Sigmoid colon (tissue), 7 donors: ENCODE results near the gene SPESP1. TPM values are rescaled to one million over a fixed set of nuclear protein-coding genes. Genes with fewer than 3 reads are reported as not detected.
"Not testable (repeated sequence)": the region's sequence is repeated elsewhere in the genome, so short reads cannot be mapped to it uniquely, and the experiment has no call there.

Source experiments
- DNase-seq: peaks from one replicate; pipeline ENCODE4 v3.0.0-alpha.2; 2019
- H3K27ac ChIP-seq, 4 donors: fragments of 200-600 bp; sonication (generic); one replicate each; pipeline ENCODE4 v1.5.1; 2016 to 2019; ENCODE audit warnings: mild to moderate bottlenecking in 1 of 4
- H3K27me3 ChIP-seq, 3 donors: fragments of 200-600 bp; sonication (generic); one replicate each; pipeline ENCODE4 v1.5.1; 2019; ENCODE audit warnings: mild to moderate bottlenecking in 1 of 3
- H3K36me3 ChIP-seq, 4 donors: fragments of 200-600 bp; sonication (generic); one replicate each; pipeline ENCODE4 v1.5.1; 2016 to 2019
- H3K4me1 ChIP-seq, 4 donors: fragments of 200-600 bp; sonication (generic); one replicate each; pipeline ENCODE4 v1.5.1; 2017 to 2019
- H3K4me3 ChIP-seq, 4 donors: fragments of 200-600 bp; sonication (generic); one replicate each; pipeline ENCODE4 v1.5.1; 2017 to 2019; ENCODE audit warnings: mild to moderate bottlenecking in 2 of 4, moderate library complexity in 1 of 4
- H3K9me3 ChIP-seq, 4 donors: fragments of 200-600 bp in 3 of 4; sonication (generic) in 3 of 4; one replicate each; pipeline versions ENCODE4 v1.5.1 to v1.6.1; 2013 to 2019
- EP300 ChIP-seq, 4 donors: sonication (generic); formaldehyde crosslinking; IDR thresholded peaks; one replicate each; pipeline ENCODE4 v1.6.1; 2017; ENCODE audit warnings: antibody characterized with exemption in 4 of 4
- POLR2A ChIP-seq, 2 donors: fragments of 450-650 bp; IDR thresholded peaks; one replicate each; pipeline ENCODE4 v1.6.1; 2016; ENCODE audit warnings: antibody characterized with exemption in 2 of 2, mild to moderate bottlenecking in 2 of 2, moderate library complexity in 2 of 2
- POLR2AphosphoS5 ChIP-seq, 4 donors: sonication (generic); formaldehyde crosslinking; IDR thresholded peaks; one replicate each; pipeline ENCODE4 v1.6.1; 2017; ENCODE audit warnings: antibody characterized with exemption in 4 of 4
- WGBS, 2 donors: extraction: QIAGEN DNeasy Blood & Tissue Kit; methylation state at CpG; one replicate each; pipeline ENCODE4 v1.1.7; 2013; 5-methylcytosine and 5-hydroxymethylcytosine counted together
- intact Hi-C: fragments of 100-400 bp; cut with DNase I; formaldehyde crosslinking; loops from one replicate; pipeline ENCODE4 v1.15.1; 2023
- polyA plus RNA-seq, 3 donors: library from polyadenylated mRNA; stranded (reverse); fragments of 200-250 nt; gene quantifications; one replicate each; pipeline ENCODE4 v1.2.3, GENCODE V29; 2013
- total RNA-seq, 4 donors: library from RNA; depleted of rRNA; stranded (reverse); fragments of >200 nt; gene quantifications; one replicate each; pipeline ENCODE4 v1.1.0, GENCODE V29; 2016
- TF ChIP-seq, protein P1 (sequence below), 4 experiments: fragments of 450-650 bp in 3 of 4; fragments of 200-600 bp in 1 of 4; IDR thresholded peaks; one replicate each; pipeline ENCODE4 v1.5.1; 2016 to 2019; ENCODE audit warnings: antibody characterized with exemption in 4 of 4, mild to moderate bottlenecking in 3 of 4, moderate library complexity in 2 of 4
- donor health status: healthy with polysubstance abuse.
- donor health status: Bipolar disorder and iron deficiency.
- donor health status: healthy.

Gene SPESP1
- total and polyA plus RNA-seq, 7 donors = 1.5 to 3.6 (median 2.7) TPM; not detected in 2

DNA sequence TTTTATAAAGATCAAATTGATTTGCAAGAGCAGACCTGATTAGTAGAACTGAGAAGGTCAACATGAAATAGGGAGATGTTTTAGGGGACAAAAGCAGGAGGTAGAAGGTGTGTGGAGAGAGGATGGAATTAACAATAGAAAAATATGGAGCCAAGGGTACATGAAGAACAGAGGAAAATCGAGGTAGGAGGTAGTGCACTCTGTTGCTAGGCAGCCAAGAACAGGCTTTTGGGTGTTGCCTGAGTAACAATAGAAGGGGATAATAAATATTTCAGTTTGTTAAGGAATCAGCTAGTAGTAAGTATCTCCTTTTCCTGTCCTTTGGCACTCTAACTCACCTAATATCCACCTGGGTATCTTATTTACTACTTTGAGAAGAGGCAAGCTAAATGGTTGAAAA, 9.2 kb downstream of the SPESP1 start:
- no peaks in the 10 kb centered on the region for H3K9me3 ChIP-seq
- no peaks in the 10 kb centered on the region for H3K36me3 ChIP-seq
- no peaks in the 10 kb centered on the region for H3K27me3 ChIP-seq
- intact Hi-C loops = no loop called here
- no peak overlapping the region for H3K27ac ChIP-seq
- no peaks in the 10 kb centered on the region for H3K4me1 ChIP-seq
- DNase-seq = no peak
- WGBS, 2 donors = 17 to 65% methylated on average over 1 of the region's 1 CpG
- TF ChIP-seq, protein P1, sequence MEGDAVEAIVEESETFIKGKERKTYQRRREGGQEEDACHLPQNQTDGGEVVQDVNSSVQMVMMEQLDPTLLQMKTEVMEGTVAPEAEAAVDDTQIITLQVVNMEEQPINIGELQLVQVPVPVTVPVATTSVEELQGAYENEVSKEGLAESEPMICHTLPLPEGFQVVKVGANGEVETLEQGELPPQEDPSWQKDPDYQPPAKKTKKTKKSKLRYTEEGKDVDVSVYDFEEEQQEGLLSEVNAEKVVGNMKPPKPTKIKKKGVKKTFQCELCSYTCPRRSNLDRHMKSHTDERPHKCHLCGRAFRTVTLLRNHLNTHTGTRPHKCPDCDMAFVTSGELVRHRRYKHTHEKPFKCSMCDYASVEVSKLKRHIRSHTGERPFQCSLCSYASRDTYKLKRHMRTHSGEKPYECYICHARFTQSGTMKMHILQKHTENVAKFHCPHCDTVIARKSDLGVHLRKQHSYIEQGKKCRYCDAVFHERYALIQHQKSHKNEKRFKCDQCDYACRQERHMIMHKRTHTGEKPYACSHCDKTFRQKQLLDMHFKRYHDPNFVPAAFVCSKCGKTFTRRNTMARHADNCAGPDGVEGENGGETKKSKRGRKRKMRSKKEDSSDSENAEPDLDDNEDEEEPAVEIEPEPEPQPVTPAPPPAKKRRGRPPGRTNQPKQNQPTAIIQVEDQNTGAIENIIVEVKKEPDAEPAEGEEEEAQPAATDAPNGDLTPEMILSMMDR (IDR thresholded peaks at IDR 0.05) = no peak
- TF ChIP-seq EP300 (IDR thresholded peaks at IDR 0.05) (no peak), POLR2AphosphoS5 (IDR thresholded peaks at IDR 0.05) (no peak), POLR2A (IDR thresholded peaks at IDR 0.05) (no peak)
- no peak overlapping the region for H3K4me3 ChIP-seq

DNA sequence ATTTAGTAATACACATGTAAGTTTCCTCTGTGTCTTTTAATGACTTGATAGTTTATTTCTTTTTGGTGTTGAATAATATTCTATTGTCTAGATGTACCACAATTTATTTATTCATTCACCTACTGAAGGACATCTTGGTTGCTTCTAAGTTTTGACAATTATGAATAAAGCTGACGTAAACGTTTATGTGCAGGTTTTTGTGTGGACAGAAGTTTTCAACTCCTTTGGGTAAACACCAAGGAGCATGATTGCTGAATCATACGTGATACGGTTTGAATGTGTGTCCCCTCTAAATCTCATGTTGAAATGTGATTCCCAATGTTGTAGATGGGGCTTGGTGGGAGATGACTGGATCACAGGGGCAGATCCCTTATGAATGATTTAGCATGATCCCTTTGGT, 21.5 kb downstream of the SPESP1 start:
- DNase-seq = no peak
- TF ChIP-seq EP300 (IDR thresholded peaks at IDR 0.05) = no peak
- no peak for TF ChIP-seq POLR2A (IDR thresholded peaks at IDR 0.05)
- TF ChIP-seq, protein P1 (IDR thresholded peaks at IDR 0.05) = no peak
- TF ChIP-seq POLR2AphosphoS5 (IDR thresholded peaks at IDR 0.05) = no peak
- Histone ChIP-seq H3K36me3 (no peaks in the 10 kb centered on the region), H3K4me3 (no peak overlapping the region), H3K27me3 (no peaks in the 10 kb centered on the region), H3K27ac (no peak overlapping the region), H3K9me3 (peaks cover 0 to 2% (median 0%) of the 10 kb centered on the region in 4 donors), H3K4me1 (no peaks in the 10 kb centered on the region)
- intact Hi-C loops = no loop called here
- 75 to 84% methylated on average over 4 of the region's 4 CpGs for WGBS, 2 donors

DNA sequence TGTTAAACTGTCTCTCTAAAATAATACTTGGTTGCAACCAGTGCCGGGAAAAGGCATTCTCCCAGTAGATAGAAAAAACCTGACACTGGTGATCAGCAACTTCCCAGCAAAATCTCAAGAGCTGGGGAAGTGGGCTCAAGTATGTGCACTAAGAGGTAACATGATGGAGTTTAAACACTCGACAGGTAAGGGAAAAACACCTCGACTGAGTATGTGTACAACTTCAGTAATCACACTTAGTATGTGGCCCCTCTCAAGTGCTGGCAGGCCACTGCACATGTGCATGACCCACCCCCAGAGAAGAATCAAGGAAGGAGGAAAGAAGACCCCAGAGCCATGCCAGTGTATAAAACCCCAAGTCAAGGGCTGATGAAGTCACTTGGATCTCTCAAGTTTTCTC, 27.4 kb downstream of the SPESP1 start:
- Histone ChIP-seq H3K27ac (no peak overlapping the region), H3K4me3 (no peak overlapping the region), H3K9me3 (no peaks in the 10 kb centered on the region), H3K4me1 (no peaks in the 10 kb centered on the region), H3K27me3 (no peaks in the 10 kb centered on the region), H3K36me3 (no peaks in the 10 kb centered on the region)
- no peak for DNase-seq
- 84 to 86% methylated on average over 3 of the region's 3 CpGs for WGBS, 2 donors
- TF ChIP-seq POLR2A (IDR thresholded peaks at IDR 0.05) (no peak), POLR2AphosphoS5 (IDR thresholded peaks at IDR 0.05) (no peak), EP300 (IDR thresholded peaks at IDR 0.05) (no peak)
- TF ChIP-seq, protein P1 (IDR thresholded peaks at IDR 0.05) = no peak
- intact Hi-C loops = no loop called here

DNA sequence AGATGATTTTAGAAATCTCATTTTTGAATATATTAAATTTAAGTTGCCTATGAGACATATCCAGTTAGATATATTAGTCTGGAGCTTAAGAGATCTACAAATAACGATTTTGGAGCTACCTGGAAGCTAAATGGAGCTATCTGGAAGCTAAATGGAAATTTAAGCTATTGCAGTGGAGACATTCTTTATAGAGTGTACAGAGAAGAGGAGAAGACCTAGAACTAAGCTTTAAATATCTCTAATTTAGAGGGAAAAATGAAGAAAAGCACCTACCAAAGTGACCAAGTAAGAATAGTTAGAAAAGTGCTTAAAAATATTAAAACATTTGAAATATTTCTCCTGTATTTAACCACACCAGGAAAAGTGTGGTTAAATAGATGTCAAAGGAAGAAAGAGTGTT, 28.3 kb downstream of the SPESP1 start:
- Histone ChIP-seq H3K4me3 (no peak overlapping the region), H3K9me3 (no peaks in the 10 kb centered on the region), H3K27ac (no peak overlapping the region), H3K4me1 (no peaks in the 10 kb centered on the region), H3K36me3 (no peaks in the 10 kb centered on the region), H3K27me3 (no peaks in the 10 kb centered on the region)
- WGBS, 2 donors = 33 to 60% methylated on average over 1 of the region's 1 CpG
- TF ChIP-seq POLR2AphosphoS5 (IDR thresholded peaks at IDR 0.05) = no peak
- no peak for TF ChIP-seq POLR2A (IDR thresholded peaks at IDR 0.05)
- TF ChIP-seq, protein P1 (IDR thresholded peaks at IDR 0.05) = no peak
- TF ChIP-seq EP300 (IDR thresholded peaks at IDR 0.05) = no peak
- intact Hi-C loops = no loop called here
- no peak for DNase-seq

DNA sequence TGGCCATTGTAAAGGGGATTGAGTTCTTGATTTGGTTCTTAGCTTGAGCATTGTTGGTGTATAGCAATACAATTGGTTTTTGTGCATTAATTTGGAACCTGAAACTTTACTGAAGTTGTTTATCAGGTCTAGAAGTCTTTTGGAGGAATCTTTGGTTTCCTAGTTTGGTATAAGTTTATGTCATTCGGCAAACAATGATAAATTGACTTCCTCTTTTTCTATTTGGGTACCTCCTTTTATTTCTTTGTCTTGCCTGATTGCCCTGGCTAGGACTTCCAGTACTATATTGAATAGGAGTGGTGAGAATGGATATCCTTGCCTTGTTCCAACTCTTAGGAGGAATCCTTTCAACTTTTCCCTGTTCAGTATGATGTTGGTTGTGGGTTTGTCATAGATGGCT, 32.1 kb downstream of the SPESP1 start:
- Histone ChIP-seq H3K4me3 (no peak overlapping the region), H3K36me3 (no peaks in the 10 kb centered on the region), H3K4me1 (no peaks in the 10 kb centered on the region), H3K27ac (no peak overlapping the region), H3K9me3 (no peaks in the 10 kb centered on the region), H3K27me3 (no peaks in the 10 kb centered on the region)
- TF ChIP-seq, protein P1 (IDR thresholded peaks at IDR 0.05) = no peak
- TF ChIP-seq EP300 (IDR thresholded peaks at IDR 0.05) (no peak), POLR2AphosphoS5 (IDR thresholded peaks at IDR 0.05) (no peak), POLR2A (IDR thresholded peaks at IDR 0.05) (no peak)
- WGBS, 2 donors = 27 to 31% methylated on average over 1 of the region's 1 CpG
- DNase-seq = no peak
- intact Hi-C loops = no loop called here

DNA sequence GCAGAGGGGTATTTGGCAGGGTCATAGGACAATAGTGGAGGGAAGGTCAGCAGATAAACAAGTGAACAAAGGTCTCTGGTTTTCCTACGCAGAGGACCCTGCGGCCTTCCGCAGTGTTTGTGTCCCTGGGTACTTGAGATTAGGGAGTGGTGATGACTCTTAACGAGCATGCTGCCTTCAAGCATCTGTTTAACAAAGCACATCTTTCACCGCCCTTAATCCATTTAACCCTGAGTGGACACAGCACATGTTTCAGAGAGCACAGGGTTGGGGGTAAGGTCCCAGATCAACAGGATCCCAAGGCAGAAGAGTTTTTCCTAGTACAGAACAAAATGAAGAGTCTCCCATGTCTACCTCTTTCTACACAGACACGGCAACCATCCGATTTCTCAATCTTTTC, 33.4 kb downstream of the SPESP1 start:
- H3K36me3 ChIP-seq, H3K4me1 ChIP-seq, H3K9me3 ChIP-seq, DNase-seq, H3K27me3 ChIP-seq, intact Hi-C loops, H3K27ac ChIP-seq, H3K4me3 ChIP-seq: not testable (repeated sequence)
- 88 to 89% methylated on average over 6 of the region's 7 CpGs for WGBS, 2 donors
